DMS153 treated with DMSO at 0.1 percent for 48 hours (cell line): ENCODE measurements around the gene MILR1.

Source experiments
- DNase-seq: peaks from one replicate; lab custom pipeline; 2025; ENCODE audit not compliant: unreplicated experiment; lab: John Stamatoyannopoulos, UW

The MILR1 gene

GRCh38 chr17:64500862-64501765 lies 52.2 kb downstream of the MILR1 start:
- DNase-seq = no peak

GRCh38 chr17:64502021-64502420 lies 53.1 kb downstream of the MILR1 start:
- DNase-seq = no peak

- DNase-seq = no peak
Observed at GRCh38 chr17:64502809-64503208, 53.9 kb downstream of the MILR1 start.

GRCh38 chr17:64503341-64503740 lies 54.4 kb downstream of the MILR1 start:
- no peak for DNase-seq

- DNase-seq = no peak
Observed at GRCh38 chr17:64503821-64504768, 55.2 kb downstream of the MILR1 start.

GRCh38 chr17:64504769-64505339 lies 55.9 kb downstream of the MILR1 start:
- DNase-seq = no peak

- DNase-seq = peak; percentile 57
Observed at GRCh38 chr17:64505340-64506200, 56.7 kb downstream of the MILR1 start.

GRCh38 chr17:64506201-64506575 lies 57.3 kb downstream of the MILR1 start, which contains the start of gene DDX5:
Gene DDX5, minus strand, starts transcription at chr17:64506289. Its CDS starts 170 bp downstream, at chr17:64506119.
- DNase-seq = peak; percentile 95

- peak; percentile 95 for DNase-seq
Observed at GRCh38 chr17:64506576-64507412, 57.9 kb downstream of the MILR1 start, which contains the start of gene CEP95. Gene CEP95, plus strand, starts transcription at chr17:64506977. Its CDS starts 121 bp downstream, at chr17:64507098.

- peak; percentile 74 for DNase-seq
Observed at GRCh38 chr17:64507413-64507782, 58.5 kb downstream of the MILR1 start.

GRCh38 chr17:64508683-64509082 lies 59.8 kb downstream of the MILR1 start:
- DNase-seq = no peak

GRCh38 chr17:64509179-64509578 lies 60.3 kb downstream of the MILR1 start:
- no peak for DNase-seq

GRCh38 chr17:64515419-64515818 lies 66.5 kb downstream of the MILR1 start:
- no peak for DNase-seq

- no peak for DNase-seq
Observed at GRCh38 chr17:64515829-64516228, 66.9 kb downstream of the MILR1 start.
